KG1 (cell line): ENCODE results near the gene ACTR1A.
"Not testable (repeated sequence)": the region's sequence is repeated elsewhere in the genome, so short reads cannot be mapped to it uniquely, and the experiment has no call there.

Experiments used
- DNase-seq: peaks from one replicate; lab custom pipeline; 2025; lab: John Stamatoyannopoulos, UW

Gene ACTR1A

DNA sequence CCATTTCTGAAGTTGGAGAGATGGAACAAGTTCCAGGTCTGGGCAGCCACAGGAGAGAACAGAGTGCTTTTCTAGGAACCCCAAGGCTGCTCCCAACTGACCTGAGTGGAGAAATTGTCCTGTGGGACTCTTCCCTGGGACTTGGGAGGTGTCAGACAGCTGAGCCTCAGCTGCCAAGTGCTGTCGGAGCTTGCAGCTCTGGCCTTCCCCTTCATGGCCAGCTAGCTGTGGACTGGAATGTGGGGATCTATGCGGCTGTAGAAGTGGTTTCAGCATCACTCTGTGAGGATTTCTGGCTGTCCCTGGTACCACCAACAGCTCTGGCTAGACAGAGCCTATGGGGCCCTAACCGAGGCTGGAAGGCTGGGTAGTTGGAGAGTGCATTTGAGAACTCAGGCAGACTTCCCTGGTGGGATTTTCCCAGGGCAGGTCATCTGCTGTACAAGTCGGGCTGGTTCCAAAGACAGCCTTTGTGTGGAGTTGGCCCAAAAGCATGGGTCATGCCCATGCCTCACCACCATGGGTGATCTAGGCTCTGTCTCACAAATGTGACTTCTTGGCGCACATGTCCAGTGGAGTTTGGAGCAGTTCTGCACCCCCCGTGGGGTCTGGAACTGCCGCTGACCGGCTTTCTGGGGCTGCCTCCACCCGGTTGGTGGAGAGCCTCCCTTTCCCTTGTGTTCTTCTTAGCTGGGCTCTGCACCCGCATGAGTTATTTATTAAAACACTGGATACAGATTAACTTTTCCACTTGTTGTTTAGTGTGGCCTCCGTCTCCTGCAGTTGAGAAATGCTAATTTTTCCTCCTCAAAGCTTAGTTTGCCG lies 12.2 kb upstream of the ACTR1A start:
- no peak for DNase-seq

DNA sequence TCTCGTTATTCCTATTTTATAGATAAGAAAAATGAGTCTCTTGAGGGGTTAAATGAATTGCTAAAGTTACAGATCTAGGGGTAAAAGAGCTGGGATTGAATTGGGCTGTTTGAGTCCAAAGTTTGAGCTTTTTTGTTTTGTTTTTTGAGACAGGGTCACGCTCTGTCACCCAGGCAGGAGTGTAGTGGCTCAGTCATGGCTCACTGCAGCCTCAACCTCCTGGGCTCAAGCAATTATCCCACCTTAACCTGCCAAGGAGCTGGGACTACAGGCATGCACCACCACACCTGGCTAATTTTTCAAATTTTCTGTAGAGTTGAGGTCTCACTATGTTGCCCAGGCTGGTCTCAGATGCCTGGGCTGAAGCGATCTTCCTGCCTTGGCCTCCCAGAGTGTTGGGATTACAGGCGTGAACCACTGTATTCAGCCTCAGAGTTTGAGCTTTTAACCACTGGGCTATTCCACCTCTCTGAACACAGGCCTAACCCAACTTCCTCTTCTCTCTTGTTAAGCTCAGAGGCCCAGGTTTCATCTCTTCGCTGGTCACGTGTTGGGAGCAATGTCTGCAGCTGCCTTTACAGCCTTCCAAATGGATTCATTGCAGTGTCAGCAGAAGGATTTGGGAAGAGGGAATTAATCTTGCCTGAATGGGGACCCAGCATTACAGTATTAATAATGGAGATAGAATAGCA lies 9.2 kb upstream of the ACTR1A start:
- peak; percentile 20 for DNase-seq

DNA sequence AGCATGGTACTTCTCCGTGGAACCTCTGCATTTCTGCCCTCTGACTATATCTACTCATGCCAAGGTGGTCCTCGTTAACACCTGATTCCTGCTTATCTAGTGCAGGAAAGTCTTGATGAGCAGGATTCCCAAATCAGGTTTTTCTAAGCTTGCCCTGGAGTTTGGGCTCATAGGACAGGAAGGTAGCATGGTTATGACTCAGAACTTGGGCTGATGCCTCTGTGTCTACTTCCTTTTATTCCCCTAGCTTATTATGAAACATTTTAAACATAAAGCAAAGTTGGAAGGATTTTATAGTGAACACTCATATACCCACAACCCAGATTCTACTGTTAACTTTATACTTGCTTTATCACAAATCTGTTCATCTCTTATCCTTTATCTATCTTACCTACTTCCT lies 6.9 kb upstream of the ACTR1A start:
- no peak for DNase-seq

DNA sequence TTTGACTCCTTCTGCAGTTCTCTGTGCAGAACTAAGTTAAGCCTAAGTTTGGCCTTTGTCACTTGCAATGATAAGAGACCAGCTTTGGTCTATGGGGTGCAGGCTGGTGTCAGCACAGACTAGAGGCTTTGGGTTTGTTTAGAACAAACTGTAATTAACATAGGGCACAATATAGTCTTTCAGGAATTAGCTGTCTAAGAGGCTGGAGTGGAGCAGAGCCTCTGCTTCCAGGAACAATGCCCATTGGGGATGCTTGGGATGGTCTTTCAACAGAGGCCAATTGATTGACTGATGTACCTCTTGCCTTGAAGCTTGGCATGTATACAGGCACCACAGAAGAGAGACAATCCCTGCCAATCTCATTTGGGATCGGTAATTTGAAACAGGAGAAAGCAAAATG lies 6.0 kb upstream of the ACTR1A start:
- no peak for DNase-seq

DNA sequence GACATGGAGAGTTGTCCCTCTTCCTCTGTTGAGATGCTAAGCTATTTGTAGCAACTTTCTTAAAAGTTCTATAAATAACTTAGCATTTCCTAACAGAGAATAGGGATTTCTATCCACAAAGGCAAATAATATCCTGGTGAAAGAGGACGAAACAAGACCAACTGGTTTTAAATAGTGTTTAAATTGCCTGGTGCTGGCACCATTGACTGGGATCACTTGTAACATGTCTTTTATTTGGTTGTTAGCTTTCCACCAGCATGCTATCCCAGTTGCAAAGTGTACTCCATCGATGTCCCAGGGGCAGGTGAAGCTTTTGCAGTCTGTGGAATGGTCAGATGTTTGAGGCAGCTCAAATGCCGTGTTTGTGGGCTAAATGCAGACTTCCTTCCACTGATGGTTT lies 5.0 kb upstream of the ACTR1A start:
- no peak for DNase-seq

DNA sequence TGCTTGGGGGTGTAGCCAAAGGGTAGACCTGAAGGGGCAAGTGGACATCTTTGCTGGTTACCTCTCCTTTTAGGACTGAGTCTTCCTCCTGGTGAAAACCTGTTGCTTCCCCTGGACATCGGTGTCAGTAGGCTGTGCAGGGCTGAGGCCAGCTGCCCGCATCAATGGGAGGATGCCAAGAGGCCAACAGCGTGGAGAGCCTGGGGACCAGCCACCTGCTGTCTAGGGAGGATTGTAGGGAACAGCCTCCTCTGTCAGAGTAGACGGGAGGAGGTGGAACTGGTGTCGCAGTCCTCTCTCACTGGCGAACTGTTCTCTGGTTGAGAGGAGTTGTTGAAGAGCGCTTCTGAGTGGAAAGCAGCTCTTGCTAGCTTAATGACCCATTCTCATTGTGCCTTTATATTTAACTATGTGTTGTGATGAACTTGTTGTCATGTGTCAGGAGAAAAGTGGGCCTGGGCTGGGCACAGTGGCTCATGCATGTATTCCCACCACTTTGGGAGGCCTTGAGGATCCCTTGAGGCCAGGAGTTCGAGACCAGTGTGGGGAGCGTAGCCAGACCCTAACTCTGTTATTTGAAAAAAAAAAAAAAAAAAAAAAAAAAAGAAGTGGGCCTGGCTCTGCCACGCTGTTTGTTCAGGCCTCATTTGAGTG lies 3.1 kb upstream of the ACTR1A start:
- DNase-seq, result no peak

DNA sequence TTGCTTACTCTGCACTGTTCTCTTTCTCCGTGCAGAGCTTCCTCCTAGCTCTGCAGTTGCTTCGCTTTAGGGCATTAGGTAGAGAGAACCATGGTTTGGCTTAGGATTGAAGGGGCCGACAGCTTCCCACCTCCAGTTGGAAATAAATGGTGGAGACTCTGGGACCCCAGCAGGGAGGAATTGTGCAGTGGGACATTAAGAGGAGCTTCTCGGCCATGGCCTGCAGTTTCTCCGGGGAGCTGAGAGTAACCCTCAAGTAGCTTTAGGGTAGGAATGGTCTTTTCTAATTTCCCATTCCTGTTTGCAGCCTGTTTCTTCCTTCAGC lies 2.4 kb upstream of the ACTR1A start:
- DNase-seq, result no peak

DNA sequence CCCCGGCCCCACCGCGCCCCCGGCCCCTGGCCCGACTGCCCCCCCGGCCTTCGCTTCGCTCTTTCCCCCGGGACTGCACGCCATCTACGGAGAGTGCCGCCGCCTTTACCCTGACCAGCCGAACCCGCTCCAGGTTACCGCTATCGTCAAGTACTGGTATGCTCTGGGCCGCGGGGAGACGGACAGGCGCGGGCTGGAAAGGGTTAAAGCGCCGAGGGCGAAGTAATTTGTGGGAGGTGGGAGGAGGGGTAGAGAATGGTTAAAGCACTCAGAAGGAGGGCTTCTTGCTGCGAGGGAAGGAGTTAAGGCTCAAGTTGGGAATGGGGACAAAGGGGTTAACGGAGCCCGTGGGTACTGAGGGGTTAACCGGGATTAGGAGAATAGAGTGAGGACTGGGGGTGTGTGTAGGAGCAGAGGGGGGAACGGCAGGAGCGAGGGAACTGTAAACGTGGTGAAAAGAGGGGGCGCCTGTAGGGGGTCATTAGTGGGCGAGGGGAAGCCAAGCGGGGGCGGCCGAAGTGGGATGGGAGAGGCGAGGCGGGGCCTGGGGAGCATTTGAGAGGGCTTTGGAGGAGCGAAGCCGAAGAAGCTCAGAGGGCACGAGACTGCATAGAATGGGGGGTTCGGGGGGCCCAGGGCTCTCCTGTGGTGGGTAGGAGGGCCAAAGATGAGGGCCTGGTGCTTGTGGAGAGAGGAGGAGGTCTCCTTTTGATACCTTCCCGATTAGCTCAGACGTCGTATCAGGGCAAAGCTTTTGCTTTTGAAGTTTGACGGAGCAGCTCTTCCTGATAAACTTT lies 1.9 kb upstream of the ACTR1A start:
- no peak for DNase-seq

DNA sequence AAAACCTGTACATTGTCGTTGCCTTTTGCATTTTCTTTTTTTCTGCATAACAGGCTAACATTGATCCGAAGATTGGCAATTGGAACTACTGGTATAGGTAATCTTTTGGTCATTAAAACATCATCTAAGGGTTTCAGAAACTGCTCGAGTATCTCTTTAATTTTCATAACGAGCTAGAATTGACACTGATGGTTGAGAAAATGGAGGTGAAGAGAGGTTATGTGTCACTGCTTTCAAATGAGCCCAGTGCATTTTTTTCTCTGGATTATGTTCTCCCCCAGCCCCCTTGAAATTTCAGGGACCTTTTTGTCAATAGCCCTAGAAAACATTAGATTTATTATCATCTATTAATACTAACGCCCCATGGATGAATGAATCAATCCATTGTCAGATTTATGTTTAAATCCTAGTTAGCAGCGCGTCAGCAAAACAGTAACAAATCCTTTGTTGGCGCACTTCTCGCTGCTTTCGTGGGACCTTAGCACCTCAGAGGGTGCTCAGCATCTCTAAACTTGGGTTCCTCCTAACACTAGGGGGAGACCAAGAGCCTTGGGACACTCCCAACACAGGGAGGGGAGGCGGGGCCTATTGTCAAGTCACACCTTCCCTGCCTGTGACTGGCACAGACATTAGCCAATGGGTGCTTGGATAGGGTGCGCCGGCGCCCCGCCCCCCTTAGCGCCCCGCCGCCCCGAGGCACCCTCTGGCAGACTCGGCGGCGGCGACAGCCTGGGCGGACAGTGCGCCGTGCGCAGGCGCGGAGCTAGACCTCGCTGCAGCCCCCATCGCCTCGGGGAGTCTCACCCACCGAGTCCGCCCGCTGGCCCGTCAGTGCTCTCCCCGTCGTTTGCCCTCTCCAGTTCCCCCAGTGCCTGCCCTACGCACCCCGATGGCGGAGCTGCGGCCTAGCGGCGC lies 1.0 kb upstream of the ACTR1A start, which contains the start of gene SUFU:
Gene SUFU (plus strand): TSS at position 709 of the 915 bp plus-strand sequence. CDS start 181 bp downstream, at position 890.
- peak; percentile 100 for DNase-seq

DNA sequence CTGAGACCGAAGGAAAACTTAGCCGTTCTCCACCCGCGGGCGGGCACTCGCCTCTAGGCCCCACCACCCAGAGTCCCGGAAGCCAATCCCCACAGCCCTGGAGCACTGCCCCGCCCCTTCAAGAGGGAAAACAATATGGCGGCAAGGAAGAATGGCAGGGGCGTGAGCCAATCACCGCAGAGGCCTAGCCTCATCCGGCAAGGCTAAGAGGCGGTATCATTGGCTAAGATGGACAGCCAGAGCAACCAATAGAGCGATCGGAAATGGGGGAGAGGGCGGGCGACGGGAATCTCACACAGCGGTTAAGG lies 529 bp downstream of the ACTR1A start:
- peak; percentile 98 for DNase-seq

DNA sequence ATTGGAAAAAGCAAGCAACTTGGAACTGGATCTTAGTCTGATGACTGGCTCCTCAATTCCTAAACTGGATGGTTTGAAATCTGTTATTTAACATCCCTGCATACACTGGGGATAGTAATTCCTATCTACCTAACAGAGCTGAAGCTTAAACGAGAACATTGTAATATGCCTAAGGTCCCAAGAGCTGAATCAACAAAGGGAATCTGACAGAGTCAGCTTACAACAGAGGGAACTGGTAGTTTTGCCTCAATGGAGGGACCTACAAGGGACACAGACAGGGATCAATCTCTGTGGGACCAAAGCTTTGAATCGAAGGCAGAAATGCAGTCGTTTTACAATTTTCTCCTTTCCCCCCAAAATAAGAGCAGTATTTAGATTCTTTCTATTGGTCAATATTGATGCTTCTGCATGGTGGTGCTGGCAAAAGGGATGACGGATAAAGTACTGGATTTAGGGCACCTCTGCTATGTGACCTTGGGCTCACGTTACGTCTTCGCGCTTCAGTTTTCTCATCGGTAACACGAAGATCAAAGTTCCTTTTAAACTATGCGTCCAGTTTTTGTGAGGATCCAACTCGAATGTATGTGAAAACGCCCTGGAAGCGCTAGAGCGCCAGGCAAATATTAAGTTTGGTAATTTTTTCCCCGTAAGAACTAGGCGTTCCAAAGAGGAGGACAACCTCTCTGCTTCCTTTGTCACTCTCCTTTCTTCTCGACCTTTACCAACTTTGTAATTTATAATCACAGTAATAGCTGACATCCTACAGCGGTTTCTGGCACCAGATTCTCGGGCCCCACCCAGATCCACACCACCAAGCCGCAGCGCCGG lies 1.1 kb downstream of the ACTR1A start:
- DNase-seq, result no peak

DNA sequence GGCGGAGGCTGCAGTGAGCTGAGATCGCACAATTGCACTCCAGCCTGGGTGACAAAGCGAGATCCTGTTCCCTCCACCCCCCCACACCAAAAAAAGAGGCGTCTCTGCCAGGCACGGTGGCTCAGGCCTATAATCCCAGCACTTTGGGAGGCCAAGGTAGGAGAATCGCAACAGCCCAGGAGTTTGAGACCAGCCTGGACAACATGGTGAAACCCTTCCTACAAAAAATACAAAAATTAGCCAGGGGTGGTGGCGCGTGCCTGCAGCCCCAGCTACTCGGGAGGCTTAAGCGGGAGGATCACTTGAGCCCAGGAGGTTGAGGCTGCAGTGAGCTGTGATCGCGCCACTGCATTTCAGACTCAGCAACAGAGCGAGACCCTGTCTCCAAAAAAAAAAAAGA lies 1.8 kb downstream of the ACTR1A start:
- DNase-seq, result not testable (repeated sequence)

DNA sequence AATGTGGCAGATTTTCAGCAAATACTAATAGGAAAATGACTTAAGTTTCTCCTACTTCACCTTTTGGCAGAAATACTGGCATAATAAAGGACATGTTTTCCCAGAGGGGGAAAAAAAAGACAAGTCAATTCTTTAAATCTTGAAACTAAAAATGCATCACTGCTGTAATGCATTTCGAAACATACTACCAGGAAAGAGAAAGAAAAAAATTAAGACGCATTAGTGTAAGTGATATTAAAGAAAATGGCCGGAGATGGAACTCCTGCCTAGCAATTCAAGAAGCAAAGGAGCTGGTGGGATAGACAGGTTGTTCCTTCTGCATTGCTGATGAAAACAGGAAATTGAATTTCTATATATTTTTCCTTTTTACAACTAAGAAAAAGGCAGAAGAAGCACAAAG lies 3.2 kb downstream of the ACTR1A start:
- DNase-seq, result no peak

DNA sequence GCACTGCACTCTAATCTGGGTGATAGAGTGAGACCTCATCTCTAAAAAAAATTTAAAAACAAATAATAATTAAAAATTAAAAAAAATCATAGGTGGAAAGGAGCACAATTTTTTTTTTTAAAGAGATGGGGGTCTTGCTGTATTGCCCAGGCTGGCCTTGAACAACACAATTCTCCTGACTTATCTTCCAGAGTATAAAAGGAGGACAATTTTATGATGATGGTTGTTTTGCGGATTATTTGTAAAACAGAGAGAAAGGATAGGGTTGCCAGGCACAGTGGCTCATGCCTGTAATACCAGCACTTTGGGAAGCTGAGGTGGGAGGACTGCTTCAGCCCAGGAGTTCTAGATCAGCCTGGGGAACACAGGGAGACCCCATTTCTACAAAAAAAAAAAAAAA lies 5.0 kb downstream of the ACTR1A start:
- no peak for DNase-seq

DNA sequence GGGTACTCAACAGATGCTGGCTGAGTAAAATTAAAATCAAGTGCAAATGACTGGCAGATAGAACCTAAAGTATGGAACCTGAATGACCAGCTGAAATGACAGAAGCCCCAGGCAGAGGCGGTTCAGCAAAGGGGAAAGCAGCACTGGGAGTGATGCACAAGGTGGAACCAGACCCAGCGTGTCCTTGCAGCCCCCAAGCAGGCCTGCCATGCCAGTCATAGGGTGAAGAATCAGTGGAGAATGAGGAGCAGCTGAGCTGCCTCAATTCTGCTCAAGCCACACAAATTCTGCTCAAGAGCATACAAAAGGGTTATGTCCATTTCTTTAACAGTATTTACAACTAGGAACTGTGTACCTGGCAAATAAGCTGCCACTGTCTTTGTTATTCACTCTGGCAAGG lies 8.7 kb downstream of the ACTR1A start:
- DNase-seq, result no peak

DNA sequence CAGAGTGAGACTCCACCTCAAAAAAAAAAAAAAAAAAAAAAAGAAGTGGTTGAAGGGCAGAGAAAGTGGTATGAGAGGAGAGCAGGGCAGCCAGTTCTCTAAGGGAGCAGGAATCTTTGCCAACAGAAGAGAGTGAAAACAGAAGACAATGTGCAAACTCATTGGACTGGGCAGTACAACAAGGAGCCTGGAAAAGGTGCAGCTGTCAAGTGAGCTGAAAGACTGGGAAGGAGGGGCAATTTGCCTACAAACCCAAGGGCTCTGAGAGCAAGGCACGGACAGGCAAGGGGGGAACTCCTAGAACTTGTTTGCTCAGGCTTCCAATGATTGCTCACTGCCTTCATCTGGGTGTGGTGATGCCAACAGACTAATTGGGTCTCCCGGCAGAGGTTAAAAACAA lies 9.5 kb downstream of the ACTR1A start:
- no peak for DNase-seq

DNA sequence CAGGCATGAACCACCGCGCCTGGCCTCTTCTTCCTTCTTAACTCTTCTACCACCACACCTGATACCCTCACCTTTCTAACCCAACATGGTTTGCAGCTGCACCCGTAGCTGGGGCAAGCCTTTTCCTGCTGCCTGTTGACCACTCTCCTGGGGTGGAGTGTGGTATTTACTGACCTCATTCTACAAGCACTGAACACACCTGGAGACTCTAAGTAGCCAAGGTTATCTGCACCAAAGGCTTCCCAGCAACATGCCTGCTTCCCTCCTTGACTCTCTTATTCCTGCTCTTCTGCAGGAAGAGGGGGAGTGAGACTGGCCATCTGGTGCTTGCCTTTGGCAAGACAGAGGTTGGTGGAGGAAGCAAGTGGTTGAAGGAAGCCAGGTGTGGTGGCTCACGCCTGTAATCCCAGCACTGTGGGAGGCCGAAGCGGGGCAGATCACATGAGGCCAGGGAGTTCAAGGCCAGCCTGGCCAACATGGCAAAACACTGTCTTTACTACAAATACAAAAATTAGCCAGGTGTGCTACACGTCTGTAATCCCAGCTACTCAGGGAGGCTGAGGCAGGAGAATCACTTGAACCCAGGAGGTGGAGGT lies 10.1 kb downstream of the ACTR1A start:
- no peak for DNase-seq

DNA sequence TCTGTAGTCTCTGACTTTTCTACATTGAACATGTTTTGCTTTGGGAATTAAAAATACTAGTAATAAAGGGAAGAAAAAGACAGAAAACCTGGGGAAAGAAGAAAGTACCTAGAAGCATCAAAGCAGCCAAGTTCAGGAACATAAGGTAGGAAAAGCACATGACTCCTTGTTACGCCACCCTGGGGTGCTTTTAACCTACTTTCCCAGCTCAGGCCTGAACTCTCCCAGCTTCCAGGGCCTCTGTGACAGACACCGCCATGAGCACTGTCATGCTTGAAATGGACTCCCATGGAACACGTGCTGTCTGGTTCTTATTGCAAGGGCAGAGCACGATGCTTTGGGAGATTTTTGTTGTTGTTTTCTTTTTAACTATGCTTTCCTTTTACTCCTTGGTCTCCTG lies 11.4 kb downstream of the ACTR1A start:
- no peak for DNase-seq

DNA sequence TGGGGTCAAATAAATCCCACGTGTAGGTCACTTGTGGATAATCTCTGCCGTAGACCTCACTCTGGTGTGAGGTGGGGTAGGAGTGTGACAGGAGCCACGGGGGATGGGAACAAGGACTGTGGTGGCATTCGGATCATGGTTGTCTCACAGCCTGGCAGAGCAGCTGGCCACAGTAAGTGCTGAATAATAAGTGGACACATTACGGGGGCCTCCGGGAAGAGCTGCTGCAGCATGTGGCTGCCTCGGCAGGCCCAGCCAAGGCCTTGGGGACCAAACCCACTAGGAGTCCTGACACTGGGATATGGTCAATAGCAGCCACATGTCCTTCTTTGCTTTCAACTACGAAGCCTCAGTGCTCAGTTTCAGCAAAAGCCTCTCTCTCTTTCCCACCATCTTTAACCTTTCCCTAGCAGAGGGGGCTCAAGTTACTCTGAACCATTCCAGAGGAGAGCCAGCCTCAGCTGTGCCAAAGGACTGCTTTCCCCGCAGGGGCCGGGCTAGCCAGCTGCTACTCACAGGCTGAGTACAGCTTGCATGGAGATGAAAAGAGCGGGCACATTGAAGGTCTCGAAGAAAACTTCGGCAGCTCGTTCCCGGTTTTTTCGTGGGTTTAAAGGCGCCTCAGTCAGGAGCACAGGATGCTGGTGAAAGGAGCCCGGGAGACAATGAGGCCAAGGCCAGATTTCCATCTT lies 17.3 kb downstream of the ACTR1A start:
- no peak for DNase-seq

DNA sequence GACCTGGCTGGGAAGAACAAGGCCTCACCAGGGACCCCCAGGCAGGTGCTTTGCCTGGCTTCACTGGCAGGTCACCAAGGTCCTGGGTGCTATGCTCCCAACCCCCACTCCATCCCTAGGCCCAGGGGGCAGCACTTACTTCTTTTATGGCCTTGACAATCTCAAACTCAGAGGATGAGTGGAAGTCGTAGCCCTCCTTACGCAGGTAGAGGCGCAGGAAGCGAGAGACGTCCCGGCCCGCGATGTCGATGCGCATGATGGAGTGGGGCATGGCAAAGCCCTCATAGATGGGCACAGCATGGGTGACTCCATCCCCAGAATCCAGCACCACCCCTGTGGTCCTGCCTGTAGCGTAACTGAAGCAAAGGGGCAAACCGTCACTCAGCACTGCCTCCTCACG lies 18.5 kb downstream of the ACTR1A start:
- no peak for DNase-seq
